ENCODE measurements around the gene RCAN2.

RCAN2 gene

GRCh38 chr6:46218457-46218856 lies 272.8 kb downstream of the RCAN2 start:
- Histone ChIP-seq H3K27me3 (ENCODE audit: control insufficient read depth in 1 of 2, insufficient read depth in 2 of 2, low read length in 2 of 2) (no peaks in the 10 kb centered on the region), H3K27ac (ENCODE audit: low read length) (no peak overlapping the region), H3K4me3 (ENCODE audit: low read length in 2 of 2) (no peak overlapping the region), H3K36me3 (ENCODE audit: control insufficient read depth in 2 of 2, insufficient read depth in 2 of 2, low read length in 2 of 2) (no peaks in the 10 kb centered on the region), H3K4me1 (ENCODE audit: control insufficient read depth, insufficient read depth, low read length) (no peaks in the 10 kb centered on the region), H3K9ac (ENCODE audit: low read length in 2 of 2) (no peak overlapping the region), H3K9me3 (ENCODE audit: control insufficient read depth in 2 of 2, low read length in 2 of 2) (no peaks in the 10 kb centered on the region)

GRCh38 chr6:46217671-46218131 lies 273.5 kb downstream of the RCAN2 start:
- Histone ChIP-seq H3K4me1 (ENCODE audit: control insufficient read depth, insufficient read depth, low read length) (no peaks in the 10 kb centered on the region), H3K36me3 (ENCODE audit: control insufficient read depth in 2 of 2, insufficient read depth in 2 of 2, low read length in 2 of 2) (no peaks in the 10 kb centered on the region), H3K9me3 (ENCODE audit: control insufficient read depth in 2 of 2, low read length in 2 of 2) (no peaks in the 10 kb centered on the region), H3K9ac (ENCODE audit: low read length in 2 of 2) (no peak overlapping the region), H3K4me3 (ENCODE audit: low read length in 2 of 2) (no peak overlapping the region), H3K27ac (ENCODE audit: low read length) (no peak overlapping the region), H3K27me3 (ENCODE audit: control insufficient read depth in 1 of 2, insufficient read depth in 2 of 2, low read length in 2 of 2) (no peaks in the 10 kb centered on the region)

GRCh38 chr6:46216879-46217278 lies 274.4 kb downstream of the RCAN2 start:
- Histone ChIP-seq H3K4me3 (ENCODE audit: low read length in 2 of 2) (no peak overlapping the region), H3K27ac (ENCODE audit: low read length) (no peak overlapping the region), H3K9ac (ENCODE audit: low read length in 2 of 2) (no peak overlapping the region), H3K36me3 (ENCODE audit: control insufficient read depth in 2 of 2, insufficient read depth in 2 of 2, low read length in 2 of 2) (no peaks in the 10 kb centered on the region), H3K9me3 (ENCODE audit: control insufficient read depth in 2 of 2, low read length in 2 of 2) (no peaks in the 10 kb centered on the region), H3K4me1 (ENCODE audit: control insufficient read depth, insufficient read depth, low read length) (no peaks in the 10 kb centered on the region), H3K27me3 (ENCODE audit: control insufficient read depth in 1 of 2, insufficient read depth in 2 of 2, low read length in 2 of 2) (no peaks in the 10 kb centered on the region)

GRCh38 chr6:46215777-46216176 lies 275.5 kb downstream of the RCAN2 start:
- Histone ChIP-seq H3K4me3 (ENCODE audit: low read length in 2 of 2) (no peak overlapping the region), H3K4me1 (ENCODE audit: control insufficient read depth, insufficient read depth, low read length) (no peaks in the 10 kb centered on the region), H3K36me3 (ENCODE audit: control insufficient read depth in 2 of 2, insufficient read depth in 2 of 2, low read length in 2 of 2) (no peaks in the 10 kb centered on the region), H3K27me3 (ENCODE audit: control insufficient read depth in 1 of 2, insufficient read depth in 2 of 2, low read length in 2 of 2) (no peaks in the 10 kb centered on the region), H3K9ac (ENCODE audit: low read length in 2 of 2) (no peak overlapping the region), H3K9me3 (ENCODE audit: control insufficient read depth in 2 of 2, low read length in 2 of 2) (no peaks in the 10 kb centered on the region), H3K27ac (ENCODE audit: low read length) (no peak overlapping the region)

GRCh38 chr6:46215213-46215612 lies 276.0 kb downstream of the RCAN2 start:
- Histone ChIP-seq H3K9ac (ENCODE audit: low read length in 2 of 2) (no peak overlapping the region), H3K4me1 (ENCODE audit: control insufficient read depth, insufficient read depth, low read length) (no peaks in the 10 kb centered on the region), H3K27me3 (ENCODE audit: control insufficient read depth in 1 of 2, insufficient read depth in 2 of 2, low read length in 2 of 2) (no peaks in the 10 kb centered on the region), H3K36me3 (ENCODE audit: control insufficient read depth in 2 of 2, insufficient read depth in 2 of 2, low read length in 2 of 2) (no peaks in the 10 kb centered on the region), H3K9me3 (ENCODE audit: control insufficient read depth in 2 of 2, low read length in 2 of 2) (no peaks in the 10 kb centered on the region), H3K27ac (ENCODE audit: low read length) (no peak overlapping the region), H3K4me3 (ENCODE audit: low read length in 2 of 2) (no peak overlapping the region)

- Histone ChIP-seq H3K9ac (ENCODE audit: low read length in 2 of 2) (no peak overlapping the region), H3K36me3 (ENCODE audit: control insufficient read depth in 2 of 2, insufficient read depth in 2 of 2, low read length in 2 of 2) (no peaks in the 10 kb centered on the region), H3K27ac (ENCODE audit: low read length) (no peak overlapping the region), H3K4me1 (ENCODE audit: control insufficient read depth, insufficient read depth, low read length) (no peaks in the 10 kb centered on the region), H3K27me3 (ENCODE audit: control insufficient read depth in 1 of 2, insufficient read depth in 2 of 2, low read length in 2 of 2) (no peaks in the 10 kb centered on the region), H3K9me3 (ENCODE audit: control insufficient read depth in 2 of 2, low read length in 2 of 2) (no peaks in the 10 kb centered on the region), H3K4me3 (ENCODE audit: low read length in 2 of 2) (no peak overlapping the region)
These were observed 279.3 kb downstream of the RCAN2 start for GRCh38 chr6:46211917-46212316.

- Histone ChIP-seq H3K27ac (ENCODE audit: low read length) (no peak overlapping the region), H3K9me3 (ENCODE audit: control insufficient read depth in 2 of 2, low read length in 2 of 2) (no peaks in the 10 kb centered on the region), H3K9ac (ENCODE audit: low read length in 2 of 2) (no peak overlapping the region), H3K36me3 (ENCODE audit: control insufficient read depth in 2 of 2, insufficient read depth in 2 of 2, low read length in 2 of 2) (no peaks in the 10 kb centered on the region), H3K4me1 (ENCODE audit: control insufficient read depth, insufficient read depth, low read length) (no peaks in the 10 kb centered on the region), H3K27me3 (ENCODE audit: control insufficient read depth in 1 of 2, insufficient read depth in 2 of 2, low read length in 2 of 2) (no peaks in the 10 kb centered on the region), H3K4me3 (ENCODE audit: low read length in 2 of 2) (no peak overlapping the region)
These were observed 281.0 kb downstream of the RCAN2 start for GRCh38 chr6:46210294-46210693.

- H3K27me3 ChIP-seq (ENCODE audit: control insufficient read depth in 1 of 2, insufficient read depth in 2 of 2, low read length in 2 of 2): no peaks in the 10 kb centered on the region
- no peaks in the 10 kb centered on the region for H3K36me3 ChIP-seq (ENCODE audit: control insufficient read depth in 2 of 2, insufficient read depth in 2 of 2, low read length in 2 of 2)
- H3K4me1 ChIP-seq (ENCODE audit: control insufficient read depth, insufficient read depth, low read length): no peaks in the 10 kb centered on the region
- H3K9ac ChIP-seq (ENCODE audit: low read length in 2 of 2): no peak overlapping the region
- H3K9me3 ChIP-seq (ENCODE audit: control insufficient read depth in 2 of 2, low read length in 2 of 2): no peaks in the 10 kb centered on the region
- H3K27ac ChIP-seq (ENCODE audit: low read length): no peak overlapping the region
- no peak overlapping the region for H3K4me3 ChIP-seq (ENCODE audit: low read length in 2 of 2)
These were observed 282.9 kb downstream of the RCAN2 start for GRCh38 chr6:46208303-46208702.

- peaks cover 0 to 4% of the 10 kb centered on the region in 2 donors for H3K9me3 ChIP-seq (ENCODE audit: control insufficient read depth in 2 of 2, low read length in 2 of 2)
- no peaks in the 10 kb centered on the region for H3K4me1 ChIP-seq (ENCODE audit: control insufficient read depth, insufficient read depth, low read length)
- H3K27ac ChIP-seq (ENCODE audit: low read length): no peak overlapping the region
- H3K27me3 ChIP-seq (ENCODE audit: control insufficient read depth in 1 of 2, insufficient read depth in 2 of 2, low read length in 2 of 2): no peaks in the 10 kb centered on the region
- no peak overlapping the region for H3K9ac ChIP-seq (ENCODE audit: low read length in 2 of 2)
- H3K36me3 ChIP-seq (ENCODE audit: control insufficient read depth in 2 of 2, insufficient read depth in 2 of 2, low read length in 2 of 2): no peaks in the 10 kb centered on the region
- H3K4me3 ChIP-seq (ENCODE audit: low read length in 2 of 2): no peak overlapping the region
These were observed 284.1 kb downstream of the RCAN2 start for GRCh38 chr6:46207174-46207573.

- Histone ChIP-seq H3K9me3 (ENCODE audit: control insufficient read depth in 2 of 2, low read length in 2 of 2) (peaks cover 0 to 4% of the 10 kb centered on the region in 2 donors), H3K27ac (ENCODE audit: low read length) (no peak overlapping the region), H3K4me1 (ENCODE audit: control insufficient read depth, insufficient read depth, low read length) (no peaks in the 10 kb centered on the region), H3K9ac (ENCODE audit: low read length in 2 of 2) (no peak overlapping the region), H3K36me3 (ENCODE audit: control insufficient read depth in 2 of 2, insufficient read depth in 2 of 2, low read length in 2 of 2) (no peaks in the 10 kb centered on the region), H3K4me3 (ENCODE audit: low read length in 2 of 2) (no peak overlapping the region), H3K27me3 (ENCODE audit: control insufficient read depth in 1 of 2, insufficient read depth in 2 of 2, low read length in 2 of 2) (no peaks in the 10 kb centered on the region)
These were observed 286.2 kb downstream of the RCAN2 start for GRCh38 chr6:46204880-46205650.

- Histone ChIP-seq H3K4me3 (ENCODE audit: low read length in 2 of 2) (no peak overlapping the region), H3K36me3 (ENCODE audit: control insufficient read depth in 2 of 2, insufficient read depth in 2 of 2, low read length in 2 of 2) (no peaks in the 10 kb centered on the region), H3K9me3 (ENCODE audit: control insufficient read depth in 2 of 2, low read length in 2 of 2) (peaks cover 0 to 4% of the 10 kb centered on the region in 2 donors), H3K27me3 (ENCODE audit: control insufficient read depth in 1 of 2, insufficient read depth in 2 of 2, low read length in 2 of 2) (no peaks in the 10 kb centered on the region), H3K9ac (ENCODE audit: low read length in 2 of 2) (no peak overlapping the region), H3K27ac (ENCODE audit: low read length) (no peak overlapping the region), H3K4me1 (ENCODE audit: control insufficient read depth, insufficient read depth, low read length) (no peaks in the 10 kb centered on the region)
These were observed 287.7 kb downstream of the RCAN2 start for GRCh38 chr6:46203391-46204177.
